Neural progenitor cell (in vitro differentiated cells): ENCODE results near the gene USP53. TPM values are rescaled to one million over a fixed set of nuclear protein-coding genes. Genes with fewer than 3 reads are reported as not detected.

ENCODE experiments used
- DNase-seq: peaks from one replicate; pipeline ENCODE4 v3.0.0-alpha.2; 2016; ENCODE audit warnings: low spot score
- H2AFZ ChIP-seq: fragments of 200-600 bp; sonication (generic); replicated peaks from 2 replicates; pipeline ENCODE4 v1.6.1; 2016; ENCODE audit warnings: antibody characterized with exemption
- H3F3A ChIP-seq: fragments of 200-600 bp; sonication (generic); 2 replicates; pipeline ENCODE4 v1.6.1; 2016; ENCODE audit warnings: antibody characterized with exemption, low read depth
- H3K27ac ChIP-seq: fragments of 200-600 bp; sonication (generic); 2 replicates; pipeline ENCODE4 v1.5.1; 2016; ENCODE audit warnings: mild to moderate bottlenecking
- H3K27me3 ChIP-seq: fragments of 200-600 bp; sonication (generic); 2 replicates; pipeline ENCODE4 v1.6.1; 2016; ENCODE audit warnings: mild to moderate bottlenecking, moderate library complexity
- H3K36me3 ChIP-seq: fragments of 200-600 bp; sonication (generic); 2 replicates; pipeline ENCODE4 v1.5.1; 2016
- H3K4me1 ChIP-seq: fragments of 200-600 bp; sonication (generic); 2 replicates; pipeline ENCODE4 v1.6.1; 2016; ENCODE audit warnings: mixed run types
- H3K4me2 ChIP-seq: fragments of 200-600 bp; sonication (generic); 2 replicates; pipeline ENCODE4 v1.6.1; 2016
- H3K4me3 ChIP-seq: fragments of 200-600 bp; sonication (generic); 2 replicates; pipeline ENCODE4 v1.5.1; 2016
- H3K79me2 ChIP-seq: fragments of 200-600 bp; sonication (generic); 2 replicates; pipeline ENCODE4 v1.6.1; 2016; ENCODE audit warnings: low read depth
- H3K9ac ChIP-seq: fragments of 200-600 bp; sonication (generic); 2 replicates; pipeline ENCODE4 v1.6.1; 2016
- H3K9me3 ChIP-seq: fragments of 200-600 bp; sonication (generic); 2 replicates; pipeline ENCODE4 v1.5.1; 2016; ENCODE audit warnings: low read depth
- H4K20me1 ChIP-seq: fragments of 200-600 bp; sonication (generic); 2 replicates; pipeline ENCODE4 v1.6.1; 2016; ENCODE audit warnings: low read depth
- H3K27ac Mint-ChIP-seq: 3 replicates; pipeline ENCODE4 v1.8.0; 2021; ENCODE audit warnings: mixed read lengths
- H3K27me3 Mint-ChIP-seq: 2 replicates; pipeline ENCODE4 v1.8.0; 2022; ENCODE audit warnings: low read depth, mild to moderate bottlenecking, inconsistent platforms, moderate library complexity, mixed read lengths; ENCODE audit not compliant: insufficient read depth
- H3K36me3 Mint-ChIP-seq: 3 replicates; pipeline ENCODE4 v1.8.0; 2021; ENCODE audit warnings: mixed read lengths
- H3K4me1 Mint-ChIP-seq: 3 replicates; pipeline ENCODE4 v1.8.0; 2021; ENCODE audit warnings: mixed read lengths
- H3K4me3 Mint-ChIP-seq: 3 replicates; pipeline ENCODE4 v1.8.0; 2021; ENCODE audit warnings: mild to moderate bottlenecking, moderate library complexity, mixed read lengths
- H3K9me3 Mint-ChIP-seq: 3 replicates; pipeline ENCODE4 v1.8.0; 2020; ENCODE audit warnings: mixed read lengths
- CTCF ChIP-seq: fragments of 200-600 bp; sonication (generic); IDR thresholded peaks from 2 replicates; pipeline ENCODE4 v1.5.1; 2017; ENCODE audit warnings: antibody characterized with exemption, mild to moderate bottlenecking
- EZH2 ChIP-seq: fragments of 200-600 bp; sonication (generic); IDR thresholded peaks from 2 replicates; pipeline ENCODE4 v1.6.1; 2017; ENCODE audit warnings: antibody characterized with exemption, mild to moderate bottlenecking, moderate library complexity
- EZH2phosphoT487 ChIP-seq: fragments of 200-600 bp; sonication (generic); IDR thresholded peaks from 2 replicates; pipeline ENCODE4 v1.6.1; 2017; ENCODE audit warnings: antibody characterized with exemption
- total RNA-seq: library from RNA; depleted of rRNA; stranded (reverse); fragments of >200 nt; gene quantifications from 2 replicates; pipeline ENCODE4 v1.2.3, GENCODE V29; 2015; ENCODE audit warnings: low replicate concordance

The USP53 gene
- total RNA-seq, 1 donor from 2014 or later: 38.7 TPM

GRCh38 chr4:119209077-119209476 is 3.4 kb upstream of the USP53 start:
- H3K4me2 ChIP-seq: no peak overlapping the region
- H3K4me3 Mint-ChIP-seq: no peak overlapping the region
- H3K36me3 ChIP-seq: no peaks in the 10 kb centered on the region
- no peak overlapping the region for H3K27ac ChIP-seq
- no peaks in the 10 kb centered on the region for H3K9me3 ChIP-seq
- H3K4me3 ChIP-seq: no peak overlapping the region
- H3K79me2 ChIP-seq: peaks cover 6% of the 10 kb centered on the region
- peaks cover 2% of the 10 kb centered on the region for H3K27me3 Mint-ChIP-seq
- no peaks in the 10 kb centered on the region for H3K36me3 Mint-ChIP-seq
- no peaks in the 10 kb centered on the region for H3K9me3 Mint-ChIP-seq
- no peak for DNase-seq
- H3K27me3 ChIP-seq: peaks cover 16% of the 10 kb centered on the region
- H4K20me1 ChIP-seq: no peaks in the 10 kb centered on the region
- no peak overlapping the region for H2AFZ ChIP-seq
- H3K9ac ChIP-seq: no peak overlapping the region
- H3K27ac Mint-ChIP-seq: no peak overlapping the region
- TF ChIP-seq EZH2 (no peak), EZH2phosphoT487 (no peak), CTCF (no peak)
- H3K4me1 Mint-ChIP-seq: peaks cover 3% of the 10 kb centered on the region
- H3K4me1 ChIP-seq: peaks cover 9% of the 10 kb centered on the region
- peaks cover 17% of the 10 kb centered on the region for H3F3A ChIP-seq

- Mint-ChIP-seq H3K27ac (no peak overlapping the region), H3K4me1 (peaks cover 3% of the 10 kb centered on the region), H3K9me3 (no peaks in the 10 kb centered on the region), H3K4me3 (no peak overlapping the region), H3K36me3 (no peaks in the 10 kb centered on the region), H3K27me3 (peaks cover 2% of the 10 kb centered on the region)
- Histone ChIP-seq H2AFZ (no peak overlapping the region), H3K9ac (no peak overlapping the region), H3K4me1 (peaks cover 14% of the 10 kb centered on the region), H3K4me3 (no peak overlapping the region), H3K27ac (no peak overlapping the region), H3K79me2 (peaks cover 11% of the 10 kb centered on the region), H3K9me3 (no peaks in the 10 kb centered on the region), H3K27me3 (peaks cover 16% of the 10 kb centered on the region), H4K20me1 (no peaks in the 10 kb centered on the region), H3F3A (peaks cover 17% of the 10 kb centered on the region), H3K36me3 (no peaks in the 10 kb centered on the region), H3K4me2 (no peak overlapping the region)
- no peak for DNase-seq
- TF ChIP-seq CTCF: no peak
- no peak for TF ChIP-seq EZH2phosphoT487
- no peak for TF ChIP-seq EZH2
These were observed 2.9 kb upstream of the USP53 start for GRCh38 chr4:119209586-119209985.

- H3K4me1 Mint-ChIP-seq: peaks cover 5% of the 10 kb centered on the region
- H3K36me3 ChIP-seq: no peaks in the 10 kb centered on the region
- no peaks in the 10 kb centered on the region for H3K9me3 Mint-ChIP-seq
- no peak overlapping the region for H3K4me2 ChIP-seq
- no peaks in the 10 kb centered on the region for H4K20me1 ChIP-seq
- H3K27me3 Mint-ChIP-seq: peaks cover 2% of the 10 kb centered on the region
- H3K27ac ChIP-seq: no peak overlapping the region
- H3K4me1 ChIP-seq: peaks cover 17% of the 10 kb centered on the region
- peaks cover 16% of the 10 kb centered on the region for H3K27me3 ChIP-seq
- H3F3A ChIP-seq: peaks cover 17% of the 10 kb centered on the region
- H3K9ac ChIP-seq: no peak overlapping the region
- peaks cover 23% of the 10 kb centered on the region for H3K79me2 ChIP-seq
- H3K4me3 ChIP-seq: no peak overlapping the region
- no peak overlapping the region for H3K27ac Mint-ChIP-seq
- no peak for DNase-seq
- H3K9me3 ChIP-seq: no peaks in the 10 kb centered on the region
- peak overlapping the region; percentile 94 for H3K4me3 Mint-ChIP-seq
- H3K36me3 Mint-ChIP-seq: no peaks in the 10 kb centered on the region
- no peak overlapping the region for H2AFZ ChIP-seq
- TF ChIP-seq EZH2 (no peak), CTCF (no peak), EZH2phosphoT487 (no peak)
These were observed 1.7 kb upstream of the USP53 start for GRCh38 chr4:119210775-119211174.
